Stomach (tissue), 4 donors: Measurements from ENCODE around the gene DDX60.

Source experiments
- CTCF ChIP-seq, 7 experiments: fragments of 450-650 bp in 4 of 7; fragments of 200-600 bp in 3 of 7; sonication (generic) in 3 of 7; IDR thresholded peaks; one replicate each; pipeline ENCODE4 v1.5.1; 2016 to 2019; ENCODE audit warnings: antibody characterized with exemption in 7 of 7, control low read depth in 2 of 7, mild to moderate bottlenecking in 1 of 7
- POLR2A ChIP-seq, 4 donors: fragments of 450-650 bp; IDR thresholded peaks; one replicate each; pipeline ENCODE4 v1.6.1; 2016; ENCODE audit warnings: antibody characterized with exemption in 4 of 4, control low read depth in 2 of 4, mild to moderate bottlenecking in 1 of 4, moderate library complexity in 1 of 4
- POLR2AphosphoS5 ChIP-seq, 3 donors: sonication (generic); formaldehyde crosslinking; IDR thresholded peaks; one replicate each; pipeline ENCODE4 v1.6.1; 2016; ENCODE audit warnings: antibody characterized with exemption in 3 of 3

GRCh38 chr4:168335621-168336020 lies 17.1 kb upstream of the DDX60 start:
- TF ChIP-seq POLR2A (IDR thresholded peaks at IDR 0.05) (no peak), CTCF (IDR thresholded peaks at IDR 0.05) (no peak), POLR2AphosphoS5 (IDR thresholded peaks at IDR 0.05) (no peak)
